Neural progenitor cell (in vitro differentiated cells): ENCODE measurements around the gene LYZ.

Experiments
- EZH2 ChIP-seq: fragments of 200-600 bp; sonication (generic); IDR thresholded peaks from 2 replicates; pipeline ENCODE4 v1.6.1; 2017; ENCODE audit warnings: antibody characterized with exemption, mild to moderate bottlenecking, moderate library complexity
- TF ChIP-seq, protein P1 (sequence below): fragments of 200-600 bp; sonication (generic); IDR thresholded peaks from 2 replicates; pipeline ENCODE4 v1.5.1; 2017; ENCODE audit warnings: antibody characterized with exemption, mild to moderate bottlenecking

DNA sequence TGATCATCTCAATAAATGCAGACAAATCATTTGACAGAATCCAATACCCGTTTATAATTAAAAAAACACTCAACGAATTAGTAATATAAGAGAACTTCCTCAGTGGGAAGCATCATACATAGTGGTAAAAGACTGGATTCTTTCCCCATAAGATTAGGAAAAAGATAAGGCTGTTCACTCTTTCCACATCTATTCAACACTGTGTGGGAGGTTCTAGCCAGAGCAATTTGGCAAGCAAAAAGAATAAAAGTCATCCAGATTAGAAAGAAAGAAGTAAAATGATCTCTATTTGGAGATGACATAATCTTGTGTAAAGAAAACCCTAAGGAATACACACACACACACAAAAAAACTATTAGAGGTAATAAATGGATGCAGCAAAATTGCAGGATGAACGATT is 49.8 kb downstream of the LYZ start:
- TF ChIP-seq, protein P1, sequence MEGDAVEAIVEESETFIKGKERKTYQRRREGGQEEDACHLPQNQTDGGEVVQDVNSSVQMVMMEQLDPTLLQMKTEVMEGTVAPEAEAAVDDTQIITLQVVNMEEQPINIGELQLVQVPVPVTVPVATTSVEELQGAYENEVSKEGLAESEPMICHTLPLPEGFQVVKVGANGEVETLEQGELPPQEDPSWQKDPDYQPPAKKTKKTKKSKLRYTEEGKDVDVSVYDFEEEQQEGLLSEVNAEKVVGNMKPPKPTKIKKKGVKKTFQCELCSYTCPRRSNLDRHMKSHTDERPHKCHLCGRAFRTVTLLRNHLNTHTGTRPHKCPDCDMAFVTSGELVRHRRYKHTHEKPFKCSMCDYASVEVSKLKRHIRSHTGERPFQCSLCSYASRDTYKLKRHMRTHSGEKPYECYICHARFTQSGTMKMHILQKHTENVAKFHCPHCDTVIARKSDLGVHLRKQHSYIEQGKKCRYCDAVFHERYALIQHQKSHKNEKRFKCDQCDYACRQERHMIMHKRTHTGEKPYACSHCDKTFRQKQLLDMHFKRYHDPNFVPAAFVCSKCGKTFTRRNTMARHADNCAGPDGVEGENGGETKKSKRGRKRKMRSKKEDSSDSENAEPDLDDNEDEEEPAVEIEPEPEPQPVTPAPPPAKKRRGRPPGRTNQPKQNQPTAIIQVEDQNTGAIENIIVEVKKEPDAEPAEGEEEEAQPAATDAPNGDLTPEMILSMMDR: no peak
- no peak for TF ChIP-seq EZH2
